ENCODE measurements around the gene SLC9A4.

SLC9A4 gene

DNA sequence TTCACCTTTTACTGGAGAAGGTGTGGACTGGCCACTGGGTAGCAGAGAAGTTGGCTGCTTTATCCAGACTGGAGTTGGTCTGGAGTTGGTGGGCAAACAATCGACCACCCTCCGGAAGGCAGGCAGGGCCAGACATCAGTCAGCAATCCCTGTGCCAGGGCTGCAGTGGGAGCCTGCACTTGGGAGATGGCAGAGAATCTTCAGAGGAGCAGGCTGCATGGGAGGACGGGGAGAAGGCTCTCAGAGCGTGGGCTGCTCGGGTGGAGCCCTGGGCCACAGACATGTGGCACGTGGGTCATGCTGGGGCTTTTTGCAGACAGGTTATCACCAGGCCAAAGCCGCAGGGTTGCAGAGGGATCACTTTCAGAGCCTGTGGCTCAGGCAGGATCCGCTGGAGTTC, 29.6 kb downstream of the SLC9A4 start:
- DNase-seq: no peak

- DNase-seq: no peak
Measured at GRCh38 chr2:102504833-102505232, 31.8 kb downstream of the SLC9A4 start.

DNA sequence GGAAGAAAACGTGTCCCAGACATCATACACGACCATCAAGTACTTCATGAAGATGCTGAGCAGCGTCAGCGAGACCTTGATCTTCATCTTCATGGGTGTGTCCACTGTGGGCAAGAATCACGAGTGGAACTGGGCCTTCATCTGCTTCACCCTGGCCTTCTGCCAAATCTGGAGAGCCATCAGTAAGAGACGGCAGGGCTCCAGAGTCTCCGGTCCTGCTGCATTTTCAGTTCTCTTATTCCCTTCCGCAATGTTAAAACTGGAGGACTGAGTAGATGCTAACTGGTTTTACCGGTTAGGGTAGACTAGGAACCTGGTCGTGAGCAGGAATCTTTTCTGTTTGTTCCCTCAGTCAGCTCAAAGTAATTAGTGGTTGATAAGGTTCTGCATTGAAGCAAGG, 32.3 kb downstream of the SLC9A4 start:
- no peak for DNase-seq

DNA sequence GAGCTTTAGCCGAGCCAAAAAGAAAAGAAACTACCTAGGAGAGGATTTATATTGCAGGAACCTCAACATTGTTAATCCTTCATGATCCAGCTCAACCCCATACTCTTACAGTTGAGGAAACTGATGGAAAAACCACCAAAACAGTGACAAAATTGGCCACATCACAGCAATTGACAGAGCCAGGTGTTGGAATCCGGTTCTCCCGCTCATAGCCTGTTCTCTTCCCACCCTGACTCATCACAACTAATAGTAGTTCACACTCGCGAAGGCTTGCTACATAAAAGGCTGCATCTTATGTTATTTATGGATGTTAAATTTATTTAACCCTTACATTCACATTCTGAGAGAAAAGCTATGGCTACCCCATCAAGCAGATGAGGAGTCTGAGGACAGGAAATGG, 33.7 kb downstream of the SLC9A4 start:
- no peak for DNase-seq

DNA sequence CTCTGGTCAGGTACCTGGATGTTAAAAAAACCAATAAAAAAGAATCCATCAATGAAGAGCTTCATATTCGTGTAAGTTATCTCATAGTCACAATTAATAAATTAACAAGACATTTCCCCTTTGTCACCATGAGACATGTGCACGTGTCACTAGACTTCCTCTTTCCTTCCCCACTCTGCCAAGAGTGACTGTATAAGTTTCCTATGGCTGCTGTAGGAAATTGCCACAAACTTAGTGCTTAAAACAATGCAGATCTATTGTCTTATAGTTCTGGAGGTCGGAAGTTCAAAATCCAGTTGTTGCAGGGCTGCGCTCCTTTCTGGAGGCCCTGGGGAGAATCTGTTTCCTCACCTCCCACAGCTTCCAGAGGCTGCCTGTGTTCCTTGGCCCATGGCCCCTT, 35.8 kb downstream of the SLC9A4 start:
- DNase-seq: no peak

DNA sequence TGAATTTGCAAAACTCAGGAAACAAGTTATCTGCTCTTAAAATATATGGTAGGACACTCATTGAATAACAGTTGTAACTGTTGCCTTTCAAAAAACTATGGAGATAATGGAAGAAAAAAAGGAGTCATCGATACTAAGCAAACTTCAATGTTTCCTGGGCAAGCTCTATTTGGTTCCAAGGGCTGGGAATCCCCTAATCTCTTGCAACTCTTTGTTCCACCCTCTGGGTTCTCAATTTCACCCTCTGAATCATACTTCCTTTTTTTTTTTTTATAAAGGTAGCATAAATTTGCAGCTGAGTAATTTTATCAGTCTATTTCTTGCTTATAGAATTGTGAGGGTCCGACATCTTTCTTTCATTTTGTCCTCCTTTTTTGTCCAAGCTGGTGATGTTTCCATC, 36.7 kb downstream of the SLC9A4 start:
- DNase-seq: no peak

DNA sequence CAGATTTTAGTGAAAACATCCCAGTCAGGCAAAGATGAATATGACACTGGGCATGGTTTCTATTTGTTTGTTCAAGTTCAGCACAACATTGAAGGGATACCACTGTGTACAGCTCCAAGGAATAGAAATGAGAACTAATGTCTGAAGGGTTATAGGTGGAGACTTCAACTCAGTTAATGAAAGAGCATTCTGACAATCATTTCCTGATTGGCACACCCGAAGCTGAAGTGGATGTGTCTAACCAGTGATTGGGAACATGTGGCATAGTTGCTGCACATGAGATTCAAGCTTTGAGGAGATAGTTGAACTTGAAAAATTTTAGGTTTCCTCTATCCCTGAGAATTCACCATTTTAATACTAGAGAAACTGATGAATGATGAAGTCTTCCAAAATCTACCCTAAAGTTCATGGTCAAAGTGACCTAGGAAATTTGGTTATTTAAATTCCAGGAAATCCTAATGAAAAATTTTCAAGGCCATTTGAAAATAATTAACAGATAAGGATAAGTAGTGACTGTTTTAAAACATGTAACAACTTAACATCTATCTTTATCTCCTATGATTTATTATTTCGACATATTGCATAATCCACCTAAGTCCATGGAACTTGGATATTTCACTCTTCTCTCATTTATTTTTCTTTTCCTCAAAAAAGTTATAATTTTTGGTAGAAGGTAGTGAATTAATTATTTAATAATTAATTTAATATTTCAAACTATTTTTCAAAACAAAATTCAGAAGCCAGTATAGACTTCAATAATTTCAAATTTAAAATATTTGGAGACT, 38.0 kb downstream of the SLC9A4 start:
- DNase-seq: no peak

DNA sequence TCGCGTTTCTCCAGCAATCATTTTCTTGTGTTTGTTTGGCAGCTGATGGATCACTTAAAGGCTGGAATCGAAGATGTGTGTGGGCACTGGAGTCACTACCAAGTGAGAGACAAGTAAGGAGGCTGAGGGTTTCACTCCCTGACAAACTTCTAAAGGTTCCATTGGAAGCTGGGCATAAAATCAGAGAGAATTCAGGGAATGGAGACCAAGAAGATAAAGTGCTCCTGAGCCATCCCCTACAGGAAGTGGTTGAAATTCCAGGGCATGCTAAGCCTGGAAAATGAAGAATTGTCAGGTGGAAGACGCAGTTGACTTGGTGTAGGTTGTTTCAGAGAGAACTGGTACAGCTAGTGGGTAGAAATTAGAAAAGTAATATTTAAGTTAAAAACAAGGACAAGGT, 39.1 kb downstream of the SLC9A4 start:
- peak; percentile 8 for DNase-seq

GRCh38 chr2:102513355-102513939, 40.4 kb downstream of the SLC9A4 start:
- no peak for DNase-seq

DNA sequence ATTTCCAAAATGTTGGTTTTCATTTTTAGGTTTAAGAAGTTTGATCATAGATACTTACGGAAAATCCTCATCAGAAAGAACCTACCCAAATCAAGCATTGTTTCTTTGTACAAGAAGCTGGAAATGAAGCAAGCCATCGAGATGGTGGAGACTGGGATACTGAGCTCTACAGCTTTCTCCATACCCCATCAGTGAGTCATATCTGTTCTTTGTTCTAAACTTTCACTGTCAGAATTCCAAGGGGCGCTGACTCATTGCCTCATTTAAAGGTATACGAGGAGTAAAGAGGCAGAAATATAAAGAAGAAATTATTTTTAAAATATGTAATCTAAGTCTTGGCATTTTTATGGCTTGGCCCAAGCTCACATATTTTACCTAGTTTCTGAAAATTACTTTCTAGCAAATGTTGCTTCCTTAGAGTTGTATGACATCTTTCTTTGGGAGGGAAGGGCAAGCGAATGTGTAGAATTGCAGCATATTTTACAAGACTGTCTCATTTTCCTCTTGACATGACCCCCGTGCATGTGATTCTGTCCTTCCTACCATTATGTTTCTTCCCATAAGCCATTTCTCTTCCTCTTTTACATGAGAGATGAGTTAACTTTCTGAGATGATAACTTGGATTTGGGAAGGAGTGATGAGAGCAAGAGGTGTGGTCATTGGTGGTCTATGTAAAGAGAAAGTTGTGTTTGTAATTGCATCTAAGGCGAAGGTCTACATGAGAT, 41.2 kb downstream of the SLC9A4 start:
- peak; percentile 97 for DNase-seq

- no peak for DNase-seq
Measured at GRCh38 chr2:102515851-102516250, 42.8 kb downstream of the SLC9A4 start.

DNA sequence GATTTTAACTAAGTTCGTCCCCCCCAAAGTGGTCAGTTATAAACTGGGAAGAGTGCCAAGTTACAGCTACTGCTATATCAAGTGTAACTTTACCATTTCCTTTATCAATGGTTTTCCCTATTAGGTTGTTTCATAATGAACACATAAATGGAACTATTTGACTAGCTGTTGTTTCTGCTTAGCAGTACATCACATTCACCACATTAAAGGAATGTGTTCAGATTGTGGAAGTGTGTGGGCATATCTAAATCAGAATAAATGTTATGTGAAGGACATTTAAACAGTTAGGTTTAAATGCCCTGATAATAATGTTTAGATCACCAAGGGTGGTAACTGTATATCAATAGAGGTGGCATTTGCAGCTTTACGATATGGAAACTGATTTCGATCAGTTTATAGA, 45.1 kb downstream of the SLC9A4 start:
- no peak for DNase-seq

GRCh38 chr2:102520009-102520408, 47.0 kb downstream of the SLC9A4 start:
- peak; percentile 9 for DNase-seq

GRCh38 chr2:102520801-102521200, 47.8 kb downstream of the SLC9A4 start:
- DNase-seq: no peak

DNA sequence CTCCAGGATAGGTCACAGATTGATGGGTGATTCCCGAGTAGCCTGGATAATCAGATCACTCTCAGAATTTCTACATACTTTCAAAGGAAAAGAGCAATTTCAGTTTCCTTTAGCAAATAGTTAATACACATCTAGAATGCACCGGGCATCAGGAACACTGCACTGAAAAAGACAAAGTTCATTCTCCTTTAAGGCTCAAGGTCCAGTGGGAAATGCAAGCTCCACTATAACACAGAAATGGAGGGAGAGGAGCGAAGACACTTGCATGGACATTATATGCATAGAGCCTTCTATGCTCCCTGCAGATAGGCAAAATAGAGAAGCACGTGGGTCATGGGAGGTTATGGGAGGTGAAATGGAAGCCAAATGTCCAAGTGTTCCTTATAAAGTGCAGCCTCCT, 49.1 kb downstream of the SLC9A4 start:
- no peak for DNase-seq

DNA sequence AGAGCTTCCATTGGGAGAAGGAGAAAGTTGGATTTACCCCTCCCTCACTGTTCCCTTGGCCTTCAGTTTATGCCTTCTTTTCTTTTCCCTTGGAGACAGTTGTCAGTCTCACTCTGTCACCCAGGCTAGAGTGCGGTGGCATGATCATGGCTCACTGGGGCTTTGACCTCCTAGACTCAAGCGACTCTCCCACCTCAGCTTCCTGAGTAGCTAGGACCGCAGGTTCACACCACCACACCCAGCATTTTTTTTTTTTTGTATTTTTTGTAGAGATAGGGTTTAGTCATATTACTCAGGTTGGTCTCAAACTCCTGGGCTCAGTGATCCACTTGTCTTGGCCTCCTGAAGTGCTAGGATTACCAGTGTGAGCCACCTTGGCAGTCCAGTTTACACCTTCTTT, 49.9 kb downstream of the SLC9A4 start:
- DNase-seq: no peak

DNA sequence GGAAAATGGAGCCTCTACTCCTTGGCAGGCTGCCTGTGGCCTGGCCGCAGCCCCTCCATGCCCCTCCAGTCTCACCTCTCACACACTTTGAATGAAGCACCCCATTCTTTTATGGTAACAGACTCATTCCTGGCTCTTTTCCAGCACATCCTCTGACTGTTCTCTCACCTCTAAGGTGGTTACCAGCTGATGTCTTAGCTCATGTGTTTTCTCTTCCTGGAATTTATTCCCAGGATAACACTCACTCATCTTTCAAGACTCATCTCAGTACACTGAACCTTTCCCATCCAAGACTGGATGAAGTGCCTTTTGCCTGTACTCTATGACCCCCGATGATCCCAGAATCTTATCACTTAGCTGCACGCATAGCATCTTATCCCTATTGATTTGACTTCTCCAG, 50.6 kb downstream of the SLC9A4 start:
- DNase-seq: no peak

GRCh38 chr2:102527086-102527485, 54.1 kb downstream of the SLC9A4 start:
- no peak for DNase-seq

GRCh38 chr2:102538491-102538890, 65.5 kb downstream of the SLC9A4 start:
- DNase-seq: no peak

- no peak for DNase-seq
Measured at GRCh38 chr2:102540882-102541281, 67.9 kb downstream of the SLC9A4 start.

DNA sequence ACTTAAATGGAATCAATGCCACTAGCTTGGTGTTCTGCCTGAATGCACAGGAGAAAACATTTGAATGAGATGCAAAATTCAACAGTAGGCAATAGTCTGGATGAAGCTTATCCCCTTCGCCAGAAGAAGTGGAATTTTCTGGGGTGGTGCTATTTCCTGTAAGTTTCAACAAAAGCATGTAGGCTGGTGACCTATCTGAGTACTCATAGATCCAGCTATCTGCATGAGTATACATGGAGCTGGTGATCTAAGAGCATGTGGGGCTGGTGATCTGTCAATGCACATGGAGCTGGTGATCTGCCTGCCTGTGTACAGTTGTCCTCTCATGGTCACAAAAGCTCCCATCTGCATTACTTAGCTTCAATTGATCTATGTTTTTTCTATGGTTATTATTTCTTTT, 71.2 kb downstream of the SLC9A4 start:
- DNase-seq: no peak

- no peak for DNase-seq
Measured at GRCh38 chr2:102547462-102547861, 74.4 kb downstream of the SLC9A4 start.

- no peak for DNase-seq
Measured at GRCh38 chr2:102549027-102549426, 76.0 kb downstream of the SLC9A4 start.

- no peak for DNase-seq
Measured at GRCh38 chr2:102550151-102550550, 77.1 kb downstream of the SLC9A4 start.

Measured in fibroblast of upper back skin (primary cell).